Sigmoid colon (tissue), 4 donors: ENCODE measurements around the gene ERG28.

Experiments
- POLR2A ChIP-seq, 2 donors: fragments of 450-650 bp; IDR thresholded peaks; one replicate each; pipeline ENCODE4 v1.6.1; 2016; ENCODE audit warnings: antibody characterized with exemption in 2 of 2, mild to moderate bottlenecking in 2 of 2, moderate library complexity in 2 of 2
- POLR2AphosphoS5 ChIP-seq, 4 donors: sonication (generic); formaldehyde crosslinking; IDR thresholded peaks; one replicate each; pipeline ENCODE4 v1.6.1; 2017; ENCODE audit warnings: antibody characterized with exemption in 4 of 4
- TF ChIP-seq, protein P1 (sequence below), 4 experiments: fragments of 450-650 bp in 3 of 4; fragments of 200-600 bp in 1 of 4; IDR thresholded peaks; one replicate each; pipeline ENCODE4 v1.5.1; 2016 to 2019; ENCODE audit warnings: antibody characterized with exemption in 4 of 4, mild to moderate bottlenecking in 3 of 4, moderate library complexity in 2 of 4

DNA sequence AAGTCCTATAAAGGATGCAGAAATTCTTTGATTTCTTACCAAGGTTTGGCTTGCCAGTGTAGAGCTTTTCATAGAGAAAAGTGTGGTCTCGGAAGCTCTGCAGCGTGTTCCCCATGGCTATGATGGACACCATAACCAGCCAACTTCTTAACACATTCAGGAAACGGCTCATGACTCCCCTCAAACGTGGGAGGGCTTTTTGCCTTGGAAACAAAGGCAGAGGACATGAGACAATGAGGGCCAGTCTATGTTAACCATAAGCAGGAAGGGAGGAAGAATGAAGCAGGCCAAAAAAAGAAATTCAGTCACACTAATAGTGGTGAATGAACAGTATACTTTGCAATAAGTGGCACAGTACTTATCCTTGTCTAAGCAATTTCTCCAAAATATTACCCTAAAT, 3.3 kb downstream of the ERG28 start:
- TF ChIP-seq, protein P1, sequence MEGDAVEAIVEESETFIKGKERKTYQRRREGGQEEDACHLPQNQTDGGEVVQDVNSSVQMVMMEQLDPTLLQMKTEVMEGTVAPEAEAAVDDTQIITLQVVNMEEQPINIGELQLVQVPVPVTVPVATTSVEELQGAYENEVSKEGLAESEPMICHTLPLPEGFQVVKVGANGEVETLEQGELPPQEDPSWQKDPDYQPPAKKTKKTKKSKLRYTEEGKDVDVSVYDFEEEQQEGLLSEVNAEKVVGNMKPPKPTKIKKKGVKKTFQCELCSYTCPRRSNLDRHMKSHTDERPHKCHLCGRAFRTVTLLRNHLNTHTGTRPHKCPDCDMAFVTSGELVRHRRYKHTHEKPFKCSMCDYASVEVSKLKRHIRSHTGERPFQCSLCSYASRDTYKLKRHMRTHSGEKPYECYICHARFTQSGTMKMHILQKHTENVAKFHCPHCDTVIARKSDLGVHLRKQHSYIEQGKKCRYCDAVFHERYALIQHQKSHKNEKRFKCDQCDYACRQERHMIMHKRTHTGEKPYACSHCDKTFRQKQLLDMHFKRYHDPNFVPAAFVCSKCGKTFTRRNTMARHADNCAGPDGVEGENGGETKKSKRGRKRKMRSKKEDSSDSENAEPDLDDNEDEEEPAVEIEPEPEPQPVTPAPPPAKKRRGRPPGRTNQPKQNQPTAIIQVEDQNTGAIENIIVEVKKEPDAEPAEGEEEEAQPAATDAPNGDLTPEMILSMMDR (IDR thresholded peaks at IDR 0.05) = no peak
- no peak for TF ChIP-seq POLR2A (IDR thresholded peaks at IDR 0.05)
- TF ChIP-seq POLR2AphosphoS5 (IDR thresholded peaks at IDR 0.05) = no peak
